Psoas muscle (tissue), 8 donors: ENCODE measurements around the gene CCDC6. TPM values are rescaled to one million over a fixed set of nuclear protein-coding genes. Genes with fewer than 3 reads are reported as not detected.
"Not testable (repeated sequence)": the region's sequence is repeated elsewhere in the genome, so short reads cannot be mapped to it uniquely, and the experiment has no call there.

ENCODE experiments used
- ATAC-seq, 4 donors: fragments of 200-7000 bp; cut with Tn5 transposase; one replicate each; pipeline ENCODE4 v1.9.1; 2020; ENCODE audit warnings: moderate library complexity in 3 of 4, mild to moderate bottlenecking in 2 of 4
- DNase-seq, 2 donors: peaks; one replicate each; pipeline ENCODE4 v3.0.0-alpha.2; 2020
- H3K27ac ChIP-seq: fragments of 200-600 bp; one replicate; pipeline ENCODE4 v1.8.0; 2022
- H3K27me3 ChIP-seq, 3 donors: fragments of 200-600 bp in 1 of 3; one replicate each; pipeline versions ENCODE4 v1.6.1 to v1.8.0; 2013 to 2022; ENCODE audit warnings: low read length in 2 of 3, mild to moderate bottlenecking in 2 of 3, moderate library complexity in 1 of 3; ENCODE audit not compliant: insufficient read depth in 3 of 3
- H3K36me3 ChIP-seq, 2 donors: fragments of 200-600 bp in 1 of 2; one replicate each; pipeline versions ENCODE4 v1.6.1 to v1.8.0; 2013 to 2022; ENCODE audit warnings: low read depth in 1 of 2, mild to moderate bottlenecking in 1 of 2, moderate library complexity in 1 of 2; ENCODE audit not compliant: insufficient read depth in 1 of 2
- H3K4me1 ChIP-seq: fragments of 200-600 bp; one replicate; pipeline ENCODE4 v1.8.0; 2022
- H3K4me3 ChIP-seq: fragments of 200-600 bp; one replicate; pipeline ENCODE4 v1.8.0; 2022; ENCODE audit warnings: mild to moderate bottlenecking
- H3K9me3 ChIP-seq: fragments of 200-600 bp; one replicate; pipeline ENCODE4 v1.8.0; 2022
- CTCF ChIP-seq: fragments of 200-600 bp; IDR thresholded peaks from one replicate; pipeline ENCODE4 v1.8.0; 2022; ENCODE audit warnings: antibody characterized with exemption
- WGBS, 3 donors: extraction: QIAGEN DNeasy Blood & Tissue Kit; methylation state at CpG; one replicate each; pipeline versions ENCODE4 v1.1.6 to v1.1.7; 2013; 5-methylcytosine and 5-hydroxymethylcytosine counted together
- intact Hi-C, 2 donors: fragments of 100-400 bp; cut with DNase I; formaldehyde crosslinking; loops; one replicate each; pipeline versions ENCODE4 v1.11.0 to v1.14.2; 2022
- polyA plus RNA-seq, 3 donors: library from polyadenylated mRNA; stranded (reverse); fragments of 200-250 nt; gene quantifications; one replicate each; pipeline ENCODE4 v1.2.3, GENCODE V29; 2013
- total RNA-seq, 4 donors: library from RNA; stranded (reverse); fragmentation: NEBNext Ultra II Directional in 2 of 4; extraction: Animal tissue kit (Norgen Biotek cat#: 25700) in 2 of 4; gene quantifications; one replicate each; pipeline versions ENCODE4 v1.2.1 to v1.2.4, GENCODE V29; 2021 to 2023
- donor health status: healthy with polysubstance abuse.
- donor health status: DM: no; HTN: no; CAD: no; lungs with moderate emphysema.
- donor health status: Bipolar disorder and iron deficiency.
- donor health status: healthy.
- donor health status: DM: yes; HTN: yes; CAD: no.
- donor health status: DM: no; HTN: no; CAD: no.
- donor health status: DM: no; HTN: no; CAD: no.
- donor health status: DM: yes; HTN: yes; CAD: no.

The CCDC6 gene
- total and polyA plus RNA-seq, 7 donors: 9.2 to 40.1 (median 16.2) TPM

DNA sequence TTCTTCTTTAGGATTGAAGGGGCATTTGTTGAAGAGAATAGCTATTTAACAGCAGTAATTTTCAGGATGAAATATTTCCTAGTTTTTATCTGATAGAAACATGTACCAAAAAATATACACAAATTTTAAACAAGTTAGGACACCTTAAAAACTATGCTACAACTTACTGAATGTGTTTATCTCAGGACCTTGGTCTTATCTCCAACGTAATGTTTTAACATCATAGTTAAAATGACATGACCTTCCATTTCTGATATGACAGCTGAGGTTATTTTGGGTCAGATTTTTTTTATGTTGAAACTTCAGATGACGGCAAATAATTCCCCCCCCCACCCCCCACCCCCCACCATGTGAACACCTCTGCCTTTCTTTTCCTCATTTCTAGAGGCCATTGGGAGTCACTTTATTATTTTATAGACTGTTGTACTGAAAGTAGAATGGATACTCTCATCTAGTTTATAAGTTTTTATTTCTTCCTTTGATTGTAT lies 161.1 kb downstream of the CCDC6 start:
- H3K27ac ChIP-seq: peak overlapping the region; percentile 23
- DNase-seq (no peak), ATAC-seq (no peak)
- no peaks in the 10 kb centered on the region for H3K9me3 ChIP-seq
- no peak for TF ChIP-seq CTCF
- peaks cover 29% of the 10 kb centered on the region for H3K4me1 ChIP-seq
- no peaks in the 10 kb centered on the region for H3K27me3 ChIP-seq
- intact Hi-C loops: no loop called here
- H3K4me3 ChIP-seq: no peak overlapping the region
- H3K36me3 ChIP-seq: no peaks in the 10 kb centered on the region
- 30 to 49% (median 40%) methylated on average over 2 of the region's 2 CpGs for WGBS, 3 donors

DNA sequence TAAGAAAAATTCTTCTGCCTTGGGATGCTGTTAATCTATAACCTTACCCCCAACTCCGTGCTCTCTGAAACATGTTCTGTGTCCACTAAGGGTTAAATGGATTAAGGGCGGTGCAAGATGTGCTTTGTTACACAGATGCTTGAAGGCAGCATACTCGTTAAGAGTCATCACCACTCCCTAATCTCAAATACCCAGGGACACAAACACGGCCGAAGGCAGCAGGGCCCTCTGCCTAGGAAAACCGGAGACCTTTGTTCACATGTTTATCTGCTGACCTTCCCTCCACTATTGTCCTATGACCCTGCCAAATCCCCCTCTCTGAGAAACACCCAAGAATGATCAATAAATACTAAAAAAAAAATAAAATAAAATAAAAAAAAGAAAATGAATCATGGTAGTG lies 161.6 kb downstream of the CCDC6 start:
- H3K27me3 ChIP-seq, ATAC-seq, intact Hi-C loops, H3K36me3 ChIP-seq, H3K4me3 ChIP-seq, H3K9me3 ChIP-seq, DNase-seq: not testable (repeated sequence)
- 67 to 73% (median 69%) methylated on average over 6 of the region's 6 CpGs for WGBS, 3 donors
- Histone ChIP-seq H3K27ac (peak overlapping the region; percentile 23), H3K4me1 (peaks cover 28% of the 10 kb centered on the region)

DNA sequence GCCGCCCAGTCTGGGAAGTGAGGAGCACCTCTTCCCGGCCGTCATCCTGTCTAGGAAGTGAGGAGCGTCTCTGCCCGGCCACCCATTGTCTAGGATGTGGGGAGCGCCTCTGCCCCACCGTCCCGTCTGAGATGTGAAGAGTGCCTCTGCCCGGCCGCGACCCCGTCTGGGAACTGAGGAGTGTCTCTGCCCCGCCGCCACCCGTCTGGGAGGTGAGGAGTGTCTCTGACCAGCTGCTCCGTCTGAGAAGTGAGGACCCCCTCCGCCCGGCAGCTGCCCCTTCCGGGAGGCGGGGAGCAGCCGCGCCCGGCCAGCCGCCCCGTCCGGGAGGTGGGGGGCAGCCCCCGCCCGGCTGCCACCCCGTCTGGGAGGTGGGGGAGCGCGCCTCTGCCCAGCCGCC lies 162.2 kb downstream of the CCDC6 start:
- intact Hi-C loops, ATAC-seq, H3K36me3 ChIP-seq, DNase-seq, H3K27me3 ChIP-seq, H3K4me3 ChIP-seq, H3K27ac ChIP-seq, H3K9me3 ChIP-seq: not testable (repeated sequence)
- WGBS, 3 donors: 92 to 96% (median 94%) methylated on average over 31 to 32 of the region's 32 CpGs
- H3K4me1 ChIP-seq: peaks cover 26% of the 10 kb centered on the region

GRCh38 chr10:59741583-59741982 lies 164.8 kb downstream of the CCDC6 start:
- no peak for TF ChIP-seq CTCF
- Histone ChIP-seq H3K9me3 (no peaks in the 10 kb centered on the region), H3K4me1 (peaks cover 11% of the 10 kb centered on the region), H3K27ac (no peak overlapping the region), H3K36me3 (peaks cover 0 to 26% of the 10 kb centered on the region in 2 donors), H3K27me3 (no peaks in the 10 kb centered on the region), H3K4me3 (no peak overlapping the region)
- DNase-seq (no peak), ATAC-seq (peak in 1 of 4 donors; percentile 28)
- 92 to 96% (median 92%) methylated on average over 5 of the region's 5 CpGs for WGBS, 3 donors
- intact Hi-C loops: no loop called here

DNA sequence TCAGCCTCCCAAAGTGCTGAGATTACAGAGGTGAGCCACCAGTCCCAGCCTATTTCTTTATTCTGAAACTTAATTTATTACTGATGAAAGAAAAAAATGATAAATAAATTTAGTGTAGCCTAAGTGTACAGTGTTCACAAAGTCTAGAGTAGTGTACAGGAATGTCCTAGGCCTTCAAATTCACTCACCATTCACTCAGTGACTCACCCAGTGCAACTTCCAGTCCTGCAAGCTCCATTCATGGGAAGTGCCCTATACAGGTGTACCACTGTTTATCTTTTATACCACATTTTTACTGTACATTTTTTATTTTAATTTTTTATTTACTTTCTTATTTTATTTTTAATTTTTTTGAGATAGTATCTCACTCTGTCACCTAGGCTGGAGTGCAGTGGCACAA lies 165.3 kb downstream of the CCDC6 start:
- Histone ChIP-seq H3K27me3 (no peaks in the 10 kb centered on the region), H3K4me1 (peaks cover 6% of the 10 kb centered on the region), H3K9me3 (no peaks in the 10 kb centered on the region), H3K36me3 (peaks cover 0 to 27% of the 10 kb centered on the region in 2 donors), H3K4me3 (no peak overlapping the region), H3K27ac (no peak overlapping the region)
- DNase-seq (no peak), ATAC-seq (peak in 1 of 4 donors; percentile 50)
- intact Hi-C loops: no loop called here
- no peak for TF ChIP-seq CTCF

Other genes starting within 250 kb of the CCDC6 start
- gene SLC16A9, start 196.7 kb downstream of the CCDC6 start, total RNA-seq: 1 to 10 TPM in 2 of 4 donors, under 1 TPM in 2; 0.64 to 2.5 (median 1.2) TPM
- 1 to 10 TPM in 1 of 3 donors, under 1 TPM in 2; 0.01 to 3.1 (median 0.57) TPM for gene SLC16A9, start 196.7 kb downstream of the CCDC6 start, polyA plus RNA-seq
- 100 to 1,000 TPM in 2 of 4 donors, 10 to 100 TPM in 2; 82.0 to 219 (median 103) TPM for gene MRLN, start 153.1 kb downstream of the CCDC6 start, total RNA-seq
- gene MRLN, start 153.1 kb downstream of the CCDC6 start, polyA plus RNA-seq: 100 to 1,000 TPM in 2 of 3 donors, 10 to 100 TPM in 1; 15.1 to 738 (median 297) TPM